IPS-20b (cell line): ENCODE measurements around the gene ISG20.
A peak's percentile ranks its signal among the peaks of the same experiment; 100 is the strongest.

ENCODE experiments used
- H3K27ac ChIP-seq: one replicate; pipeline ENCODE4 v1.5.1; 2013; ENCODE audit warnings: low read length
- H3K27me3 ChIP-seq: 2 replicates; pipeline ENCODE4 v1.6.1; 2013; ENCODE audit warnings: mild to moderate bottlenecking, low read length, inconsistent platforms; ENCODE audit not compliant: insufficient read depth
- H3K36me3 ChIP-seq: 2 replicates; pipeline ENCODE4 v1.6.1; 2013; ENCODE audit warnings: low read depth, mild to moderate bottlenecking, inconsistent platforms, low read length, moderate library complexity; ENCODE audit not compliant: insufficient read depth
- H3K4me1 ChIP-seq: 2 replicates; pipeline ENCODE4 v1.6.1; 2013; ENCODE audit warnings: mild to moderate bottlenecking, control low read depth, inconsistent platforms, low read length, moderate library complexity; ENCODE audit not compliant: insufficient read depth
- H3K4me3 ChIP-seq: 2 replicates; pipeline ENCODE4 v1.5.1; 2013; ENCODE audit warnings: mild to moderate bottlenecking, low read length, inconsistent platforms
- H3K9ac ChIP-seq: 2 replicates; pipeline ENCODE4 v1.6.1; 2013; ENCODE audit warnings: low read depth, mild to moderate bottlenecking, inconsistent platforms, low read length, moderate library complexity
- H3K9me3 ChIP-seq: 2 replicates; pipeline ENCODE4 v1.6.1; 2013; ENCODE audit warnings: mild to moderate bottlenecking, low read depth, low read length, inconsistent platforms; ENCODE audit not compliant: insufficient read depth

Gene ISG20

GRCh38 chr15:88638626-88639372, at the start of gene ISG20:
TSS of gene ISG20 (plus strand) at chr15:88639016. CDS start at chr15:88639367, 351 bp downstream.
- Histone ChIP-seq H3K9ac (peak within 1 kb of the TSS; percentile 64), H3K4me1 (peaks cover 9% of the 10 kb centered on the region), H3K27me3 (no peaks in the 10 kb centered on the region), H3K36me3 (peaks cover 14% of the 10 kb centered on the region), H3K9me3 (no peaks in the 10 kb centered on the region), H3K27ac (peak within 1 kb of the TSS; percentile 34), H3K4me3 (peak within 1 kb of the TSS; percentile 43; the same call in 1 of the 2 replicates)

DNA sequence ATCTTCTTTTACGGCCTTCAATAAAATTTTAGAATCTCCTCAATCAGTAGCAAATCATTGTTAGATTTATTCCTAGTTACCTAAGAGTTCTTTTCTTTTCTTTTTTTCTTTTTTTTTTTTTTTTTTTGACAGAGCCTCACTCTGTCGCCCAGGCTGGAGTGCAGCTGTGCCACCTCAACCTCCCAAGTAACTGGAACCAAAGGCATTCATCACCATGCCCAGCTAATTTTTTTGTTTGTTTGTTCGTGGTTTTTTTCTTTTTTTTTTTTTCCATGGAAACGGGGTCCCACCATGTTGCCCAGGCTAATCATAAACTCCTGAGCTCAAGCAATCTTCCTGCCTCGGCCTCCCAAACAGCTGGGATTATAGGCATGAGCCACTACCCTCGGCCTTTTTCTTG, 48.1 kb upstream of the ISG20 start:
- H3K4me1 ChIP-seq = no peaks in the 10 kb centered on the region
- no peak overlapping the region for H3K9ac ChIP-seq
- no peaks in the 10 kb centered on the region for H3K27me3 ChIP-seq
- H3K9me3 ChIP-seq = no peaks in the 10 kb centered on the region
- H3K36me3 ChIP-seq = no peaks in the 10 kb centered on the region
- H3K4me3 ChIP-seq = no peak overlapping the region
- no peak overlapping the region for H3K27ac ChIP-seq

- Histone ChIP-seq H3K36me3 (no peaks in the 10 kb centered on the region), H3K9ac (no peak overlapping the region), H3K4me1 (no peaks in the 10 kb centered on the region), H3K9me3 (no peaks in the 10 kb centered on the region), H3K27ac (no peak overlapping the region), H3K4me3 (no peak overlapping the region), H3K27me3 (no peaks in the 10 kb centered on the region)
These were observed 47.4 kb upstream of the ISG20 start for GRCh38 chr15:88591384-88591783.

DNA sequence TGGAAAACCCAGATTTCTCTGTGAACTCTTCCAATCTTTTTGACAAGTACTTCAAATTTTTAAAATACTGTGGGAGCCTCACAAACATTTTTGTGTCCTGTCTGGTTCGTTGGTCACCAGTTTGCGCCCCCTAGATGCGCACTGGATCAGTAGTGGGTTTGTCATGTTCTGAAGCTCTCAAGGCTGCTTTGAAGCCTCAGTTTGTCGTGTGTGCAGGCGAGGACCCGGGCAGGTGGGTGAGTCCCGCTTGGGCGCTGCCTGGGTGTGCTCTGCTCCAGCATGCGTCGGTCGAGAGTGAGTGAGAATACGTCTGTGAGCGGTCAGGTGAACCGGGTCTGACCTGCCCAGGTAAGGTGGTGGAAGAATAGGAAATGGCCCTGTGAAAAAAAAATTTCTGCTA, 34.9 kb upstream of the ISG20 start:
- peaks cover 11% of the 10 kb centered on the region; the same call in 1 of the 2 replicates for H3K4me1 ChIP-seq
- H3K27ac ChIP-seq = no peak overlapping the region
- H3K36me3 ChIP-seq = no peaks in the 10 kb centered on the region
- H3K4me3 ChIP-seq = peak overlapping the region; percentile 64
- no peaks in the 10 kb centered on the region for H3K9me3 ChIP-seq
- H3K27me3 ChIP-seq = peaks cover 73% of the 10 kb centered on the region
- H3K9ac ChIP-seq = no peak overlapping the region

GRCh38 chr15:88604381-88605188, 34.2 kb upstream of the ISG20 start:
- peak overlapping the region; percentile 64 for H3K4me3 ChIP-seq
- H3K9ac ChIP-seq = no peak overlapping the region
- no peaks in the 10 kb centered on the region for H3K9me3 ChIP-seq
- H3K27ac ChIP-seq = no peak overlapping the region
- H3K4me1 ChIP-seq = peaks cover 17% of the 10 kb centered on the region; the same call in 1 of the 2 replicates
- H3K27me3 ChIP-seq = peaks cover 80% of the 10 kb centered on the region
- no peaks in the 10 kb centered on the region for H3K36me3 ChIP-seq

- Histone ChIP-seq H3K27me3 (peaks cover 88% of the 10 kb centered on the region), H3K4me3 (peak overlapping the region; percentile 64), H3K9ac (no peak overlapping the region)
These were observed 33.4 kb upstream of the ISG20 start for GRCh38 chr15:88605189-88606069.

GRCh38 chr15:88606070-88606794, 32.6 kb upstream of the ISG20 start:
- peaks cover 32% of the 10 kb centered on the region; the same call in 1 of the 2 replicates for H3K4me1 ChIP-seq
- peak overlapping the region; percentile 64 for H3K4me3 ChIP-seq
- no peaks in the 10 kb centered on the region for H3K36me3 ChIP-seq
- H3K9ac ChIP-seq = no peak overlapping the region
- no peak overlapping the region for H3K27ac ChIP-seq
- peaks cover 96% of the 10 kb centered on the region for H3K27me3 ChIP-seq
- no peaks in the 10 kb centered on the region for H3K9me3 ChIP-seq

More at GRCh38 chr15:88605189-88606069, 33.4 kb upstream of the ISG20 start:
- H3K36me3 ChIP-seq = no peaks in the 10 kb centered on the region
- peaks cover 25% of the 10 kb centered on the region; the same call in 1 of the 2 replicates for H3K4me1 ChIP-seq
- H3K27ac ChIP-seq = no peak overlapping the region
- H3K9me3 ChIP-seq = no peaks in the 10 kb centered on the region

DNA sequence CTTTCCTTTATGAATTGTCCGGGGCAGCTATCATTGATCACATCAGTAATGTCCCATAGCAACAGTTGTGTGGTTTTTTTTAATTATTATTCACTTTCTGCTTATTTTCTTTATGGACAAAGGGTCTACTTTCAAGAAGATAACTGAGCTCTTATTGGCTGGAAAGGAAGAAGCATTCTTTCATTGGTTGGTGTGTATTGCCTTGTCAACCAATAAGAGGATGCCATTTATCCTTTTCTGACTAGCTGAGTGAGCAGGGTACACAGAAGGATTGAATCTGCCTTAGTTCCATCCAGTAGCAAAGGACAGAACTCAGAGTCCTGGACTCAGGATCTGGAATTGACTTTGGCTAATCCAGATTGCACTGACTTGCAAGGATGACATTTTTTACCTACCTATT, 30.9 kb upstream of the ISG20 start:
- no peak overlapping the region for H3K4me3 ChIP-seq
- H3K9ac ChIP-seq = no peak overlapping the region
- no peaks in the 10 kb centered on the region for H3K9me3 ChIP-seq
- no peak overlapping the region for H3K27ac ChIP-seq
- peaks cover 45% of the 10 kb centered on the region for H3K4me1 ChIP-seq
- H3K27me3 ChIP-seq = peaks cover 93% of the 10 kb centered on the region
- no peaks in the 10 kb centered on the region for H3K36me3 ChIP-seq

DNA sequence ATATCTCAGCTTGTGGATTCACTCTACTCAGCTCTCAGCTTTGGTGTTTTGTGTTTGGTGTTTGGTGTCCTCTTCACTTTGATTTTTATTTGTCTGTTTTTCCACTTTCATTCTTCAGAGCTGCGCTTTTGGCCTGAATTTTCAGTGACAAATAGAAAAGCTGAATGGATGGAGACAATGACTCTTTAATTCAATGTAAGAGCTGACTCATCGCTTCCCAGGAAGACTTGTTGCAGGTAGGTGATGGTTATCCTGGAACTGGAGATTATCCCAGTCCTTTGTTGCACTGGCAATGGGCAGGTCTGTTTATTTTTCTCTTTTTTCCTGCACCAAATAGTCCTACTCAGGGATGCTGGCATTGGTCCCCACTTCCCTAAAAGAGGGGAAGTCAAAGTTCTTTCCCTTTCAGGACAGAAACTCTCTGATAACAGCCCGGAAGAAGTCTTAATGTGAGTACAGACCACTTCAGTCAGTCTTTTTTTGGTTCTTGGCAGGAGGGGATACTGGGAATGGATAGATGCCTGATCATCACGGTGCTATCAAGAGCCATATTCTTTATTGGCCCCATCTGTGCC, 30.1 kb upstream of the ISG20 start:
- Histone ChIP-seq H3K4me1 (peaks cover 52% of the 10 kb centered on the region), H3K4me3 (no peak overlapping the region), H3K27ac (no peak overlapping the region), H3K36me3 (no peaks in the 10 kb centered on the region), H3K27me3 (peaks cover 90% of the 10 kb centered on the region), H3K9ac (no peak overlapping the region), H3K9me3 (no peaks in the 10 kb centered on the region)

DNA sequence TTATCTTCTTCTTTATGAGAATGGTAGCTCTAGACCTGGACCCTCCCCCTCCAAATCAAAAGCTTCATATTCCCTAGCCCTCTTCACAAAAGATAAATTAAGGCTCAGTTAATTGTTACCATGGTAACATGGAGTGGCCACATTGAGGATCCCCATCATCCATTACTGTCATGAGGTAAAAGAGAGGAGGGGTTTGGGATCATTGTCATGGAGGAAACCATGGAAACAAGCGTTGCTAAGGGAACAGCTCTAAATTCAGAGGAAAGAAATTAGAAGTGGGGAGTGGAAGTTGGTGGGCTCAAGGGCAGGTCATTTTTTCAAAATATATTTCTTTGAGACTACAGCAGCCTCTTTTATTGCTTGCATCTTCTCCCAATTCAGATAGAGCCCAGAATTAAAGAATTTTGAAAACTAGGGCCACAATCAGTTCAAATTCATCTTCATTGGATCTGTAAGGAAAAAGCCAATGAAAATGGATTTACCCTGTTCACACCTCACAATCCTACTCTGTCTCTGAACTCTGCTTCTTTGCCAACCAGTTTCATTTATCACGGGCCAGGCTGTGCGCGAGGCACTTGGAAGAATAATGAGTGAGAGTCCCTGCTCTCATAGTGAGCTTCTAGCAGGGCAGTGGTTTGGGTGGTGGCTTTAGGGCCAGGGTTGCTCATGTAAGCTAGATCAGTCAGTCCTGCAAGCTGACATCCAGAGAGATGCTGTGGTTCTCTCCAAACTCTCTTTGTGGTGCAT, 29.3 kb upstream of the ISG20 start:
- H3K9ac ChIP-seq = no peak overlapping the region
- H3K4me1 ChIP-seq = peaks cover 50% of the 10 kb centered on the region
- H3K27me3 ChIP-seq = peaks cover 90% of the 10 kb centered on the region
- H3K9me3 ChIP-seq = no peaks in the 10 kb centered on the region
- H3K36me3 ChIP-seq = no peaks in the 10 kb centered on the region
- no peak overlapping the region for H3K27ac ChIP-seq
- H3K4me3 ChIP-seq = no peak overlapping the region
